Stimulated activated CD4-positive, alpha-beta T cell treated with anti-CD3 and anti-CD28 coated beads, Interleukin-4, amount 100 ng/mL, for 1 hour (primary cell): ENCODE results near the gene ARVCF.

ENCODE experiments used
- DNase-seq: peaks from one replicate; pipeline ENCODE4 v3.0.0-alpha.2; 2020

ARVCF gene

GRCh38 chr22:20015187-20015625, 1.4 kb downstream of the ARVCF start:
- DNase-seq = no peak

DNA sequence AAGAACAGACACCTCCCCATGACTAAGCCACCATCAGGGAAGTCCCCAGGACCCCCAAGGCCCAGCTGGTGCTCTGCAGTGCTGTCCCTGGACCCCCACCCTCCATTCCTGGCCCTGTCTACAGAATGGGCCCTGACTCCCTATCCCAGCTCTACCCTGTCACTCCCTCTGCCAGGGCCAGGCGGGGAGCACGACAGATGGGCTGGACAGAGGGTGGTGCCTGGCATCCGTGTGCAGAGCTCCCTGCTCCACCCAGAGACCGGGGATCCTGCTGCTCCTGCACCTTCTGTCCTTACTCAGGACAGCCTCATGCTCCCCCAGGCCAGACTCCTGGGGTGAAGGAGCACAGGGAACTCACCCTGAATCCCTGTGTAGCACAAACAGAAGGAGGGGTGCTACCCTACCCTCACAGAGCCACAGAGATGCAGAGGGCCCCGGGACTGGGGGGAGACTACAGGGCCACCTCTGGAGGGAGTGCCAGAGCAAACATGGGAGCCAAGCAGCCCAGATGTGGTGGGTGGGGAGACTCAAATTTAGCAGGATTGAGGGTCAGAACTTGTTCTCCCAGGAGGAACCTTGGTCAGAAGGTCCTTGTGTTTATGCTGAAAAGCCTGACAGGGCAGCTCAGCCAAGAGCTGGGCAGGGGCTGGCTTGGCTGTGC, 2.0 kb downstream of the ARVCF start:
- no peak for DNase-seq

DNA sequence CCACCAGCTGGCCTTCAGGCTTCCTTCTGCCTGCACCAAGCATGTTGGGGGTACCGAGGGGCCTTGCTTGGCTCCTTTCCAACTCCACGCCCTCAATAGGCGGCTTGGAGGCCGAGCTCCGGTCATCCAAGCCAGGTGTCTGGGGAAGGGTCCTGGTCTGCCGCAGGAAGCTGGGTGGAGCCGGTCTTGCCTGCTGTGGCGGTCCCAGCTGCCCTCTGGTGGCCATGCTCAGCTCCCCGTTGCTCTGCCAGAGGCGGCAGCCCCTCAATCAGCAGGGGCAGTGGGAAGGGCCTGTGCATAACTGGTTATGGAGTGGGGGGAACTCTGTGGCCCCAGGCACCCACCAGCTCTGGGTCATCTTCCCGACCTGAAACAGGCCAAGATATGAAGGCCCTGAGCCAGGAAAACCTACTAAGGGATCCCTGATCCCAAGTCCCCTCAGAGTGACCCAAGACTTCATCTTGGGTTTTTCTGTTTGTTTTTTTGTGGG, 3.2 kb downstream of the ARVCF start:
- DNase-seq = peak; percentile 29

GRCh38 chr22:20012741-20013331, 3.8 kb downstream of the ARVCF start:
- DNase-seq = no peak

- no peak for DNase-seq
These were observed 4.5 kb downstream of the ARVCF start for GRCh38 chr22:20011993-20012740.

- DNase-seq = no peak
These were observed 5.3 kb downstream of the ARVCF start for GRCh38 chr22:20011123-20011992.

GRCh38 chr22:20010307-20011122, 6.1 kb downstream of the ARVCF start:
- no peak for DNase-seq

DNA sequence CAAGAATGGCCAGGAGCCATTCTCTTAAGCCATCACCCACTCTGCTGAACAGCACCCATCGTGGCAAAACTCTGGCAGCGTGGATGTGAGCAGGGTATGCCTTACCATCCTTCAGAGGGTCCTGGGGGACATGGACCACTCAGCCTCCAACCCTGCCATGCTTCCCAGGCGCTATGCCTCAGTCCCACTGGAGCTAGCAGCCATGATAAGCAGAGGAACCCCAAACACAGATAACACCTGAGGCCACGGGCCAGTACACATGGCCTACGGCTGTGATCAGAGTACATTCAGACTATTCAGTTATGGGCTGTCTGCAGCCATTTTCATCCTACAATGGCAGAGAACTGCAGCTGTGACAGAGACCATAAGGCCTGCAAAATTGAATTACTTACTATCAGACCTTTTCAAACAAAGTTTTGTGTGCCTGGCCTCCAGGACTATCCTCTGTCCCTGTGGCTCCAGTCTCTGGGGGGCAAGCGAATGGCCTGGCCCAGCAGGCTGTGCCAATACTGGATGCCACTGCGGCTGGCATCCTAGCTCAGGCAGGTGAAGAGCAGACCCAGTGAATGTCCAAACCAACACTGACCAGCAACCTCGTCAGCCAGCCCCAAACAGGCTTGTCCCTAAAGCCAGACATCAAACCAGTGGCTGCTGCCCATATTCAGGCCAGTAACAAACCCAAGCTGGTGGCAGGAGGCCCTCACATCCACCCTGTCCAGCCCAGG, 6.9 kb downstream of the ARVCF start:
- no peak for DNase-seq

- no peak for DNase-seq
These were observed 7.6 kb downstream of the ARVCF start for GRCh38 chr22:20009018-20009491.

DNA sequence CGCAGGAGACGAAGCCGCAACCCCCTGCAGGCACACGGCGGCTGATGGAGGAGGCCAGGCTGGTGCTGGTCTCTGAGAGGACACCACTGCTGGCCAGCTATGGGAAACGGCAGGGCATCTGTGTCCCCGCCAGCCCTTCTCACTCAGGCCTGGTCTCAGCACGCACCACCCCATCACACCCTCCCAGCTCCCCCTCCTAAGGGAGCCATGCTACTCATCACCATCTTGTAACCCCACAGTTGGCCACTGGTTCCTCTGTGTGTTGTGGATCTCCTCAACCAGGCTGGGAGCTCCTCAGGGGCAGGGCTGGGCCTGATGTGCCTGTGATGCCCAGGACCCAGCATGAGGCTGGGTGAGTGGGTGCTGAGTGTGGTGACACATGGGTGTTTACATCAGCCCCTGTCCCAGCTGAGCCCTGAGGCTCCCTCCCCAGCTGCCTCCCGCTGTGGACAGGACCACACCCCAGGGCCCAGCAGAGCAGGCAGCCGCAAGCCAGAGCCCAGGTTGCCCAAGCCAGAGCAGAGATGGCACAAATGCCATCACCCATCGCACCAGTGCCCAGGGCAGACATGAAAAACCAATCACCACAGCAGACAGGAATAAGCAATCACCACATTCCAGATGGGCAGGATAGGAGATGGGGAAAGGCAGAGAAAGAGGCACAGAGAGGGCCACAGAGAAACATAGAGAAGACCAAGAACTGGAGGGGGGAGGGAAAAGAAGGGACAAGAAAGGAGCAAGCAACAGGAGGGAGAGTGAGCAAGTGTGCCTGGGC, 8.2 kb downstream of the ARVCF start:
- no peak for DNase-seq

GRCh38 chr22:20004464-20004863, 12.2 kb downstream of the ARVCF start:
- no peak for DNase-seq

- DNase-seq = no peak
These were observed 13.3 kb downstream of the ARVCF start for GRCh38 chr22:20003304-20003703.

DNA sequence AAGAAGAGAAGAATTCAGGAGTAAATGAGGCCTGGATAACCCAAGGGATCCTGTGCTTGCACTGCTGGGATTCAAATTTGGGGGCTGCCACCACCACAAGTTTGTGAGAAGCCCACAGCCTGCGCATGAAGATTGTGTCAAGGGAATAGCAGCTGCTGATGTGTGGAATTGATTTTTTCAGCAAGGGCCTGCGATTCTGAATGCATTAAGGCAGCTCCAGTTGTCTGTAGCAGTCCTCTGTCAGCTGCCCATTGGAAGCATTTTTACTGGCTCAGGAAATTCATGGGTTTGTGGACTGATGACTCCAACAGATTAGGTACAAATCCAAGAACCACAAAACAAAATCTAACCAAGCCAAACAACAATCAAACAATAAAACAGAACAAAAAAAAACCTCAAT, 14.0 kb downstream of the ARVCF start:
- no peak for DNase-seq

DNA sequence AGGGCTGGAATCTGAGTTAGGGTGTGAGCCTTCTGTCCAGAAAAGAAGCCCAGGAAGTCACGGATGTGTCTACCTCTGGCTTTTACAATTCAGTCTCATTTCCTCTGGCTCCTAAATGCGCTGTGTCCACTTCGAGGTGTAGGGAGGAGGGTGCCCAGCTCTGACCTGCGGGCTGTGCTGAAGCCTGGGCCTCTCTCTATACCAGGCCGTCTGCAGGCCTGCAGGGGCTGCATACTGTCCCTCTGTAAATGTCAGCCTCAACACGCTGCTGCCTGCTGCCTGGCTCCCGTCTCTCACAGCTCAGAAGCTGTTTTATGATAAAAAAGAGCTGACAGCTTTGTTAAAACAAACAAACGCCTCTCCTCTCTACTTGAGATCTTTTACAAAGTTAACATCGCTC, 14.5 kb downstream of the ARVCF start:
- no peak for DNase-seq

- DNase-seq = no peak
These were observed 15.5 kb downstream of the ARVCF start for GRCh38 chr22:20001082-20001638.

GRCh38 chr22:20000246-20001081, 16.2 kb downstream of the ARVCF start:
- DNase-seq = no peak

DNA sequence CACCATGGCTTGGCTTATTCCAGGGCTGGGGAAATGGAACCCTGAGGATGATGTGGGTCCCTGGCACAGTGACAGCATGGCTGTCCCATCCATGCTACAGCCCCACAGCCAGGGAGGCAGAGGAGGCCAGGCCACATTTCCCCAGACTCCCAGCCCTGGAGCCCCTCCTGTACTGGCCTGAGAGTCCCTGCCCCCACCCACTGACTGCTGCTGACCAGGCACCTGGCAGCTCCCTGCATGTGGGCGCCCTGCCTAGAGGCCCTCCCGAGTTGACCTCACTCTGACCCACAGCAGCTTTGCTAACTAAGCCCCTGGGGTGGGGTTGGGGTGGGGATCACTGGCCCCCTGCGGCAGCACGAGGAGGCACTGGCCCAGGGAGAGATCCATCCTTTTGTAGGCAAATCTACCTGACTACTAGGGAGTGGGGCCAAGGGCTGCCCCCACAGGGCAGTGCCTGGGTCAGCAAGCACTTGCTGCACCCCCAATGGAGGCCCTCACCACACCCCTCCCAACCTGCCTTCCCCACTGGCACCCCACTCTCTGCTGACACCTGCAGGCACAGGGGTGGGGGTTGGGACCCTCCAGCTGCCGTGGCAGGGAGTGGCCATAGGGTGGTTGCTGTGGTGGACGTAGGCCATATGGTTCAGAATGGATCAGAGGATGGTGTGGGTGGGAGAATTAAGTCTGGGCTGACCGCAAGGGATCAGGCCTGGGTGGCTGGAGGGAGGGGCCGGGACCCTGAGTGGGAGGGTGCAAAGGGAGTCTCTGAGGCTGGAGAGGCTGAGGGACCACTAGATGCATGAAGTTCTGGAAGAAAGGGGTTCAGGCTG, 17.4 kb downstream of the ARVCF start:
- no peak for DNase-seq
